Sigmoid colon (tissue), 4 donors: ENCODE results near the gene TRPM1.

Source experiments
- CTCF ChIP-seq, 4 experiments: fragments of 450-650 bp in 3 of 4; fragments of 200-600 bp in 1 of 4; IDR thresholded peaks; one replicate each; pipeline ENCODE4 v1.5.1; 2016 to 2019; ENCODE audit warnings: antibody characterized with exemption in 4 of 4, mild to moderate bottlenecking in 3 of 4, moderate library complexity in 2 of 4
- EP300 ChIP-seq, 4 donors: sonication (generic); formaldehyde crosslinking; IDR thresholded peaks; one replicate each; pipeline ENCODE4 v1.6.1; 2017; ENCODE audit warnings: antibody characterized with exemption in 4 of 4
- POLR2A ChIP-seq, 2 donors: fragments of 450-650 bp; IDR thresholded peaks; one replicate each; pipeline ENCODE4 v1.6.1; 2016; ENCODE audit warnings: antibody characterized with exemption in 2 of 2, mild to moderate bottlenecking in 2 of 2, moderate library complexity in 2 of 2
- POLR2AphosphoS5 ChIP-seq, 4 donors: sonication (generic); formaldehyde crosslinking; IDR thresholded peaks; one replicate each; pipeline ENCODE4 v1.6.1; 2017; ENCODE audit warnings: antibody characterized with exemption in 4 of 4

DNA sequence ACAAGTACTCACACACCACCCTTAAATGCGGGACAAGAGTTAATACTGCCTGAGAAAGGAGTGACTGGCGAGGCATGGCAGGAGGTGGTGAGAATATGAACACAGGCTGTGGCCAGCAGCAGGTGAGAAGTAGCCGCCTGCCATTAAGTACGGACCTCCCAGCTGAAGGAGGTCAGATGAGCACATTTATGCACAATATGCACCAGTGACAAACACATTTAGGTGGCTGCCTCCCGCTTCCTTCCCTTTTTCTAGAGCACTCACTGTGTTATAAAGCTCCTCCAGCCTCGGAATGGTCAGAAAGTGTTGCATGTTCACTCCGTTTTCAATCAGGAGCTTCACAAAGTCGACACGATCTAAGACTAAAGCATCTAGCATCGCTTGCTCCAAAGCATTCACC, 52.4 kb downstream of the TRPM1 start:
- TF ChIP-seq CTCF (IDR thresholded peaks at IDR 0.05) (no peak), POLR2A (IDR thresholded peaks at IDR 0.05) (no peak), POLR2AphosphoS5 (IDR thresholded peaks at IDR 0.05) (no peak), EP300 (IDR thresholded peaks at IDR 0.05) (no peak)
